Naive thymus-derived CD8-positive, alpha-beta T cell (primary cell): ENCODE measurements around the gene SIDT2. TPM values are rescaled to one million over a fixed set of nuclear protein-coding genes. Genes with fewer than 3 reads are reported as not detected.

Experiments used
- ATAC-seq, 2 donors: fragments of 150-1000 bp; cut with Tn5 transposase in 1 of 2; sonication (Bioruptor Pico), chemical (Tn5 transposase) in 1 of 2; 1 replicate in 1 of 2; 2 replicates in 1 of 2; pipeline ENCODE4 v1.10.0; 2021; ENCODE audit warnings: mild to moderate bottlenecking in 2 of 2, moderate library complexity in 2 of 2
- POLR2A ChIA-PET: fragments of 350-600 bp; sonication (Branson Sonifier 250); formaldehyde crosslinking; loops from one replicate; lab custom pipeline; 2021; ENCODE audit warnings: antibody characterized with exemption; lab: Charles Lee
- DNase-seq, 10 donors: peaks; one replicate each; pipeline versions ENCODE4 v3.0.0 to v3.0.0-alpha.2; 2020 to 2022
- H3K27ac Mint-ChIP-seq, 10 donors: one replicate each; pipeline ENCODE4 v1.8.0; 2020 to 2022; ENCODE audit warnings: mild to moderate bottlenecking in 10 of 10, mixed read lengths in 10 of 10, moderate library complexity in 4 of 10, inconsistent platforms in 1 of 10
- H3K27me3 Mint-ChIP-seq, 5 donors: one replicate each; pipeline ENCODE4 v1.8.0; 2021 to 2022; ENCODE audit warnings: mixed read lengths in 5 of 5
- H3K36me3 Mint-ChIP-seq, 3 donors: one replicate each; pipeline ENCODE4 v1.8.0; 2020 to 2022; ENCODE audit warnings: mixed read lengths in 3 of 3, mild to moderate bottlenecking in 2 of 3, inconsistent platforms in 1 of 3
- H3K4me1 Mint-ChIP-seq, 4 donors: one replicate each; pipeline ENCODE4 v1.8.0; 2021 to 2022; ENCODE audit warnings: mixed read lengths in 4 of 4
- H3K4me3 Mint-ChIP-seq, 10 donors: one replicate each; pipeline ENCODE4 v1.8.0; 2020 to 2022; ENCODE audit warnings: mild to moderate bottlenecking in 10 of 10, mixed read lengths in 10 of 10, moderate library complexity in 6 of 10, inconsistent platforms in 1 of 10
- H3K9me3 Mint-ChIP-seq, 9 donors: one replicate each; pipeline ENCODE4 v1.8.0; 2020 to 2022; ENCODE audit warnings: mixed read lengths in 9 of 9, mild to moderate bottlenecking in 3 of 9, inconsistent platforms in 1 of 9, moderate library complexity in 1 of 9
- polyA plus RNA-seq, 3 donors: library from polyadenylated mRNA; unstranded; fragments of 300-500 nt; fragmentation: Illumina TruSeq; gene quantifications; one replicate each; pipeline ENCODE4 v1.2.3, GENCODE V29; 2021
- total RNA-seq, 8 experiments: library from RNA in 2 of 8; stranded (reverse) in 2 of 8; gene quantifications; one replicate each; pipeline ENCODE4 v1.2.3 and lab custom pipeline; 2021 to 2026

The SIDT2 gene
- total and polyA plus RNA-seq, 5 experiments from 2014 or later = 2.3 to 63.0 (median 3.1) TPM

DNA sequence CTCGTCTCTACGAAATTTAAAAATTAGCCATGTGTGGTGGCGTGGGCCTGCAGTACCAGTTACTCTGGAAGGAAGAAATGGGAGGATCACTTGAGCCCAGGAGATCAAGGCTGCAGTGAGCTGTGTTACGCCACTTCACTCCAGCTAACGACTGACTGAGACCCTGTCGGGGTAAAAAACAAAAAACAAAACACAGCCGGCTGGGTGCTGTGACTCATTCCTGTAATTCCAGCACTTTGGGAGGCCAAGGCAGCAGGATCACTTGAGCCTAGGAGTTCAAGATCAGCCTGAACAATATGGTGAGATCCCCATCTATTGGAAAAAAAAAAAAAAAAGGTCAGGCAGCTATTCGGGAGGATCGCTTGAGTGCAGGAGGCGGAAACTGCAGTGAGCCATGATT, 32.0 kb upstream of the SIDT2 start:
- DNase-seq (no peak), ATAC-seq (no peak)
- peak overlapping the region in 9 of 10 donors; percentile 94 to 99 (median 99) for H3K4me3 Mint-ChIP-seq
- no peaks in the 10 kb centered on the region for H3K9me3 Mint-ChIP-seq
- H3K4me1 Mint-ChIP-seq = peaks cover 25 to 66% (median 55%) of the 10 kb centered on the region in 4 donors
- POLR2A ChIA-PET = interaction anchor here (0.7 to 3.7 kb wide), 3 partner anchors 18 to 85 kb away, joined by 4 to 30 read pairs (median 7); partner anchors contain the start of genes PCSK7, RNF214 and SIDT2
- no peaks in the 10 kb centered on the region for H3K27me3 Mint-ChIP-seq
- peak overlapping the region in 5 of 10 donors; percentile 38 to 96 (median 58) for H3K27ac Mint-ChIP-seq
- H3K36me3 Mint-ChIP-seq = peaks cover 0 to 34% (median 3%) of the 10 kb centered on the region in 3 donors

DNA sequence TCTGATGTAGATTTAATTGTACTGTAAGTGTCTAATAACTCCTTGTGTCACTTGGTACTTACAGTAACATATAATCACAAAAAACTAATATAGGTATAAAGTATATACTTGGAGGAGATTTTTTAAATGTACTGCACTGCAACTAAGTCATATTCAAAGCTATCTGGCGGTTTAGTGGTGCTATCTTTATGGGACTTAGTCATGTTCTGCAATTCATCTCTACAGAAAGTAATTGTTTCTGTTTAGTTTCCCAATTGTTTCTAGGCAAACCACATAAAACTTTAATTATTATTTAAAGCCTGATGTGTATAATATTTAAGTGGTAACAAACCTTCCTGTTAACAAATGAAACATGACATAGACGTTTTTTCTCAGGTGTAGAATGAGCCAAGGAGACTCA, 26.5 kb upstream of the SIDT2 start:
- ATAC-seq = no peak
- no peak for DNase-seq
- H3K36me3 Mint-ChIP-seq = peaks cover 0 to 64% (median 12%) of the 10 kb centered on the region in 3 donors
- H3K4me1 Mint-ChIP-seq = peaks cover 7 to 63% (median 34%) of the 10 kb centered on the region in 4 donors
- no peak overlapping the region for H3K4me3 Mint-ChIP-seq
- POLR2A ChIA-PET = no interaction called here
- H3K9me3 Mint-ChIP-seq = no peaks in the 10 kb centered on the region
- H3K27me3 Mint-ChIP-seq = no peaks in the 10 kb centered on the region
- H3K27ac Mint-ChIP-seq = peak overlapping the region in 3 of 10 donors; percentile 14 to 51 (median 45)

- H3K27me3 Mint-ChIP-seq = no peaks in the 10 kb centered on the region
- ATAC-seq (no peak), DNase-seq (no peak)
- peak overlapping the region in 1 of 10 donors; percentile 56 for H3K27ac Mint-ChIP-seq
- H3K4me3 Mint-ChIP-seq = peak overlapping the region in 1 of 10 donors; percentile 10
- H3K4me1 Mint-ChIP-seq = peaks cover 6 to 59% (median 27%) of the 10 kb centered on the region in 4 donors
- H3K36me3 Mint-ChIP-seq = peaks cover 0 to 70% (median 10%) of the 10 kb centered on the region in 3 donors
- H3K9me3 Mint-ChIP-seq = no peaks in the 10 kb centered on the region
- POLR2A ChIA-PET = interaction anchor here (0.5 kb wide), 1 partner anchor 39 kb away, joined by 3 read pairs; no protein-coding TSS in a partner anchor
Measured at GRCh38 chr11:117154468-117154867, 24.1 kb upstream of the SIDT2 start.

DNA sequence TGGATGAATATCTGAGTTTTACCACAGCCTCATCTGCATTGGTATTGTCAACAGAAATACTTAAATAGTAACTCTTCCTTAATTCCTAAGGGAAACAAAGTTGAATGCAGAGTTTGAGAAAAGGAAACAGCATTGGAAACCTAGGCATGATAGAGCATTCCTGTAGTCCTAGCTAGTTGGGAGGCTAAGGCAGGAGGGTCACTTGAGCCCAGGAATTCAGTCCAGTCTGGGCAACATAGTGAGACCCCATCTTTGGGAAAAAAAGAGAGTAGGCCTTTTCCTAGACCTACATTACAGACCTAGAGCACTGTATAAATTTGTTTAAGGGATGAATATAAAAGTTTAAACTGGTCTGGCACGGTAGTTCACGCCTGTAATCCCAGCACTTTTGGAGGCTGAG, 21.0 kb upstream of the SIDT2 start:
- no peak overlapping the region for H3K4me3 Mint-ChIP-seq
- H3K27ac Mint-ChIP-seq = peak overlapping the region in 8 of 10 donors; percentile 28 to 85 (median 52)
- no peaks in the 10 kb centered on the region for H3K27me3 Mint-ChIP-seq
- no peak for DNase-seq
- no peak for ATAC-seq
- peaks cover 0 to 83% (median 5%) of the 10 kb centered on the region in 3 donors for H3K36me3 Mint-ChIP-seq
- H3K4me1 Mint-ChIP-seq = peaks cover 5 to 44% (median 17%) of the 10 kb centered on the region in 4 donors
- POLR2A ChIA-PET = interaction anchor here (1.4 kb wide), 1 partner anchor 22 kb away, joined by 6 read pairs; the partner anchor contains the start of gene SIDT2
- no peaks in the 10 kb centered on the region for H3K9me3 Mint-ChIP-seq

- peaks cover 0 to 85% (median 9%) of the 10 kb centered on the region in 3 donors for H3K36me3 Mint-ChIP-seq
- H3K27me3 Mint-ChIP-seq = no peaks in the 10 kb centered on the region
- peak overlapping the region in 6 of 10 donors; percentile 20 to 79 (median 38) for H3K27ac Mint-ChIP-seq
- no peak overlapping the region for H3K4me3 Mint-ChIP-seq
- POLR2A ChIA-PET = no interaction called here
- ATAC-seq (no peak), DNase-seq (no peak)
- H3K9me3 Mint-ChIP-seq = no peaks in the 10 kb centered on the region
- H3K4me1 Mint-ChIP-seq = peaks cover 5 to 32% (median 15%) of the 10 kb centered on the region in 4 donors
Measured at GRCh38 chr11:117159892-117160291, 18.7 kb upstream of the SIDT2 start.

DNA sequence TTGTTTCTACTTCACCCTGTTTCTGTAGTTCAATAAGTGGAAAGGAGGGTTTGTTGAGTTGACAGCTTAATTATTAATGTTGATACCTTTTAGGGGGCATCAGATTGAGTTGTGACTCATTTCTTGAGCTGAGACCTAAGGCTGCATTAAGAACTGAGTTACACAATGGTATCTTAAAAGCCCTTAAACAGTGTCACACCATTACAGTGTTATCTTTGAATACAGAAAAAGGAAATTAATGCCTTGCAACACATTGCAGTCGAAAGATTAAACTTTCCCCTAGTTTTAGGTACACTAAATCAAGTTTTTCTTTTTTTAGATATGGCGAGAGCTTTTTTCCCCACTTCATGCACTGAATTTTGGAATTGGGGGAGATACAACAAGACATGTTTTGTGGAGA, 17.7 kb upstream of the SIDT2 start:
- ATAC-seq (no peak), DNase-seq (no peak)
- H3K4me3 Mint-ChIP-seq = no peak overlapping the region
- POLR2A ChIA-PET = no interaction called here
- no peaks in the 10 kb centered on the region for H3K9me3 Mint-ChIP-seq
- H3K27ac Mint-ChIP-seq = peak overlapping the region in 7 of 10 donors; percentile 5 to 77 (median 53)
- H3K36me3 Mint-ChIP-seq = peaks cover 0 to 87% (median 14%) of the 10 kb centered on the region in 3 donors
- H3K4me1 Mint-ChIP-seq = peaks cover 7 to 32% (median 13%) of the 10 kb centered on the region in 4 donors
- H3K27me3 Mint-ChIP-seq = no peaks in the 10 kb centered on the region

- ATAC-seq = no peak
- H3K4me3 Mint-ChIP-seq = no peak overlapping the region
- POLR2A ChIA-PET = no interaction called here
- no peak for DNase-seq
- peaks cover 0 to 4% (median 2%) of the 10 kb centered on the region in 4 donors for H3K4me1 Mint-ChIP-seq
- peaks cover 0 to 91% (median 17%) of the 10 kb centered on the region in 3 donors for H3K36me3 Mint-ChIP-seq
- H3K9me3 Mint-ChIP-seq = no peaks in the 10 kb centered on the region
- peak overlapping the region in 3 of 10 donors; percentile 14 to 39 (median 37) for H3K27ac Mint-ChIP-seq
- no peaks in the 10 kb centered on the region for H3K27me3 Mint-ChIP-seq
Measured at GRCh38 chr11:117166491-117166890, 12.1 kb upstream of the SIDT2 start.

DNA sequence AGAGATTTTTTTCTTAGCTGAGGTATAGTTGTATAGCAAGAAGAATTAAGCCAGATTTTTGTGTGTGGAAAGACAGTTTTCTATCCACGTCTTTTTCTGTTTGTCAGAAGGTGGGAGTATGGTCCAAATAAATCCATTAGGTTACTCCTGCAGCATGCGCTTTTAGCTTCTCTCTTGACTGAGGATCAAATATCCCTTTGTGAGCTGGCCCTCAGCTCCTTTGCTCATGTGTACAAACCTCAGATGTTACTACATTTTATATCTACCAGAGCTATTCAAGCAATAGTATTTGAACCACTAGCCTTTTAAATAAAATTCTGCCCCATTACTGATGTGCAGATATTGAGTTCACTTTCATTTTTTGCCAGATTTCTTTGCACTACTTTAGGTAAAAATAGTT, 8.8 kb upstream of the SIDT2 start:
- no peaks in the 10 kb centered on the region for H3K9me3 Mint-ChIP-seq
- H3K36me3 Mint-ChIP-seq = peaks cover 0 to 60% (median 8%) of the 10 kb centered on the region in 3 donors
- no peak overlapping the region for H3K4me3 Mint-ChIP-seq
- ATAC-seq (no peak), DNase-seq (no peak)
- POLR2A ChIA-PET = interaction anchor here (0.9 to 1.5 kb wide), 3 partner anchors 9 to 19 kb away, joined by 3 to 4 read pairs (median 4); partner anchors contain the start of gene SIDT2
- H3K4me1 Mint-ChIP-seq = peaks cover 8 to 16% (median 9%) of the 10 kb centered on the region in 4 donors
- peak overlapping the region in 3 of 10 donors; percentile 3 to 59 (median 36) for H3K27ac Mint-ChIP-seq
- no peaks in the 10 kb centered on the region for H3K27me3 Mint-ChIP-seq

DNA sequence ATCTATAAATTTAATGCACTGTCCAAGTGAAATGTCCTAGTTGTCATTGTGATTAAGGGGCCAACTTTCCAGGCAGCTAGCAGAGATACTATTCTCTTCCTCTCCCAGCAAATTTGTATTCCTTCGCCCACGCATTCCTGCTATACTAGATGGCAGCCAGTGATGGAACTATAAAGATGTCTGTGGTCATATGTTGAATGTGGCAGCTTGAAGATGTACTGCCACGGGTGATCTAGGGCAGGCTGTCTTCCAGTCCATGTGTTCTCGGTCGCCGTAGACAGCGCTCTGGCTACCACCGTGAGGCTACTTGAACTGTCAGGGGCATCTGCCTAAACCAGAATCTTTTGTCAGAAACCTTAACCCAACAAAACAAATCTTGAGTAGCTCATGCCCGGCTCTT, 8.3 kb upstream of the SIDT2 start:
- Mint-ChIP-seq H3K4me1 (peaks cover 8 to 18% (median 9%) of the 10 kb centered on the region in 4 donors), H3K9me3 (no peaks in the 10 kb centered on the region), H3K36me3 (peaks cover 0 to 57% (median 8%) of the 10 kb centered on the region in 3 donors), H3K27me3 (no peaks in the 10 kb centered on the region), H3K4me3 (no peak overlapping the region), H3K27ac (peak overlapping the region in 3 of 10 donors; percentile 36 to 72 (median 50))
- POLR2A ChIA-PET = interaction anchor here (0.9 to 1.5 kb wide), 3 partner anchors 8 to 18 kb away, joined by 3 to 4 read pairs (median 4); partner anchors contain the start of gene SIDT2
- DNase-seq (no peak), ATAC-seq (no peak)

DNA sequence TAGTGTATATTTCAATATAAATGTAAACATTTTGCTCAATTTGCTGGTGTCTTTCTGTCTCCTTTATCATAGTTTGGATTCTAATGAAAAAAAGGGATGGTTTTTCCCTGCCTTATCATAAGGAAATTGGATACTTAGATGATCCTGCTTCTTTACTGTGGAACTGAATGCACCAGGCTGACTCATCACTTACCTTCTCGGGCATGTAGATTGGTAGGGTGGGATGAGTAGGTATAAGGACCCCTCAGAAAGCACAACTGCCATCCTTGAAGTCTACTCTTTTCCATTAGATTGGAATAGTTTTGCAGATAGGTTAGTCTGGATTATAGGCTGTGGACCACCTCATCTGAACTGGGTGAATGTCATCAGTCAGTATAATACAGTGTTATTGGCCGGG, 7.5 kb upstream of the SIDT2 start:
- POLR2A ChIA-PET = interaction anchor here (1.5 kb wide), 1 partner anchor 18 kb away, joined by 4 read pairs; no protein-coding TSS in a partner anchor
- no peaks in the 10 kb centered on the region for H3K27me3 Mint-ChIP-seq
- peaks cover 7 to 14% (median 9%) of the 10 kb centered on the region in 4 donors for H3K4me1 Mint-ChIP-seq
- H3K27ac Mint-ChIP-seq = peak overlapping the region in 4 of 10 donors; percentile 41 to 86 (median 72)
- no peak overlapping the region for H3K4me3 Mint-ChIP-seq
- peaks cover 0 to 49% (median 3%) of the 10 kb centered on the region in 3 donors for H3K36me3 Mint-ChIP-seq
- no peak for ATAC-seq
- no peaks in the 10 kb centered on the region for H3K9me3 Mint-ChIP-seq
- DNase-seq = no peak

DNA sequence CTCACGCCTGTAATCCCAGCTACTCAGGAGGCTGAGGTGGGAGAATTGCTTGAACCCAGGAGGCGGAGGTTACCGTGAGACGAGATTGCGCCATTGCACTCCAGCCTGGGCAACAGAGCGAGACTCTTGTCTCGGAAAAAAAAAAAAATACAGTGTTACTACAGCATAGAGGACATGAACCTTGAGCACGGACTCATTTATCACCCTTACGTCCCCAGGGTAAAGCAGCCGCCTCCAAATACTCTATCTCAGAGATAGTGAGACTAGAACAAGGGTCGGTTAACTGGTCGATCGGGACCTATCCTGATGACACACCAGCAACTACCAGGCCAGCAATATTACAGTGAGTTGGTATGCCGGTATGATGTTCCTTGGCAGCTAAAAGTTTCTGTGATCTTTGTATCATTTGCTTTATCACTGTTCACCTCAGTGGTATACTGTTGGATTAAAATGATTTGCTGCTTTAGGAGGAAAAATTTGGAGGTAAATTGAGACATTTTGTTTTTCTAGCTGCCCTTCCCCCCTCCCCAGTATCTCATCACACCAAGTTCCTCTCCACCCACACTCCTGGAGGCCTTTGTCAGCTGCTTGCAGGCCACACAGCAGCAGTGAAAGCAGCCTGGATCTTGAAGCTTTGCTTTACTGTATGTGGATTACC, 7.0 kb upstream of the SIDT2 start:
- Mint-ChIP-seq H3K4me3 (peak overlapping the region in 1 of 10 donors; percentile 21), H3K4me1 (peaks cover 7 to 16% (median 9%) of the 10 kb centered on the region in 4 donors), H3K9me3 (no peaks in the 10 kb centered on the region), H3K36me3 (peaks cover 0 to 44% (median 3%) of the 10 kb centered on the region in 3 donors), H3K27ac (peak overlapping the region in 8 of 10 donors; percentile 15 to 92 (median 76)), H3K27me3 (no peaks in the 10 kb centered on the region)
- DNase-seq (no peak), ATAC-seq (no peak)
- POLR2A ChIA-PET = interaction anchor here (1.4 to 1.5 kb wide), 3 partner anchors 17 to 40 kb away, joined by 3 to 4 read pairs (median 4); partner anchors contain the start of gene PAFAH1B2

- peaks cover 4 to 18% (median 10%) of the 10 kb centered on the region in 4 donors for H3K4me1 Mint-ChIP-seq
- peak overlapping the region in 9 of 10 donors; percentile 53 to 89 (median 72) for H3K27ac Mint-ChIP-seq
- no peak for DNase-seq
- H3K4me3 Mint-ChIP-seq = no peak overlapping the region
- H3K9me3 Mint-ChIP-seq = no peaks in the 10 kb centered on the region
- H3K36me3 Mint-ChIP-seq = peaks cover 0 to 31% (median 3%) of the 10 kb centered on the region in 3 donors
- H3K27me3 Mint-ChIP-seq = no peaks in the 10 kb centered on the region
- no peak for ATAC-seq
- POLR2A ChIA-PET = interaction anchor here (1.4 to 1.5 kb wide), 2 partner anchors 29 to 39 kb away, joined by 3 to 4 read pairs; partner anchors contain the start of gene PAFAH1B2
Measured at GRCh38 chr11:117172724-117173421, 5.7 kb upstream of the SIDT2 start.
